Liver (tissue), 3 donors: ENCODE measurements around the gene HECTD1.
"Not testable (repeated sequence)": the region's sequence is repeated elsewhere in the genome, so short reads cannot be mapped to it uniquely, and the experiment has no call there.

ENCODE experiments used
- HNF4A ChIP-seq, 2 donors: conservative IDR thresholded peaks; 2 replicates each; pipeline ENCODE4 v1.6.1; 2016; ENCODE audit warnings: antibody characterized with exemption in 2 of 2, mild to moderate bottlenecking in 2 of 2
- JUND ChIP-seq, 2 donors: IDR thresholded peaks; 2 replicates each; pipeline ENCODE4 v1.6.1; 2016; ENCODE audit warnings: antibody characterized with exemption in 2 of 2
- RXRA ChIP-seq, 2 donors: IDR thresholded peaks; 2 replicates each; pipeline ENCODE4 v1.6.1; 2017 to 2018; ENCODE audit warnings: antibody characterized with exemption in 2 of 2, mild to moderate bottlenecking in 1 of 2
- TF ChIP-seq, protein P1 (sequence below): fragments of 150-350 bp; IDR thresholded peaks from 2 replicates; pipeline ENCODE4 v1.5.1; 2017; ENCODE audit warnings: improper control_type of control experiment, low read depth, low read length; ENCODE audit not compliant: missing input control
- donor health status: healthy.
- donor health status: healthy.

DNA sequence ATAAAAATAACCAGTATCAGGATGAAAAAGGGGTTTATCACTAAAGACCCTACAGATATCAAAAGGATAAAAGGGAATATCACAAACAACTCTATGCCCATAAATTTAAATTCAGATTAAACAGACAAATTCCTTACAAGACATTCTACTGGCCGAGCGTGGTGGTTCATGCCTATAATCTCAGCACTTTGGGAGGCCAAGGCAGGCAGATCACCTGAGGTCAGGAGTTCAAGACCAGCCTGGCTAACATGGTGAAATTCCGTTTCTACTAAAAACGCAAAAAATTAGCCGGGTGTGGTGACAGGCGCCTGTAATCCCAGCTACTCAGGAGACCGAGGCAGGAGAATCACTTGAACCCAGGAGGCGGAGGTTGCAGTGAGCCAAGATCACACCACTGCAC, 15.0 kb downstream of the HECTD1 start:
- TF ChIP-seq, protein P1, sequence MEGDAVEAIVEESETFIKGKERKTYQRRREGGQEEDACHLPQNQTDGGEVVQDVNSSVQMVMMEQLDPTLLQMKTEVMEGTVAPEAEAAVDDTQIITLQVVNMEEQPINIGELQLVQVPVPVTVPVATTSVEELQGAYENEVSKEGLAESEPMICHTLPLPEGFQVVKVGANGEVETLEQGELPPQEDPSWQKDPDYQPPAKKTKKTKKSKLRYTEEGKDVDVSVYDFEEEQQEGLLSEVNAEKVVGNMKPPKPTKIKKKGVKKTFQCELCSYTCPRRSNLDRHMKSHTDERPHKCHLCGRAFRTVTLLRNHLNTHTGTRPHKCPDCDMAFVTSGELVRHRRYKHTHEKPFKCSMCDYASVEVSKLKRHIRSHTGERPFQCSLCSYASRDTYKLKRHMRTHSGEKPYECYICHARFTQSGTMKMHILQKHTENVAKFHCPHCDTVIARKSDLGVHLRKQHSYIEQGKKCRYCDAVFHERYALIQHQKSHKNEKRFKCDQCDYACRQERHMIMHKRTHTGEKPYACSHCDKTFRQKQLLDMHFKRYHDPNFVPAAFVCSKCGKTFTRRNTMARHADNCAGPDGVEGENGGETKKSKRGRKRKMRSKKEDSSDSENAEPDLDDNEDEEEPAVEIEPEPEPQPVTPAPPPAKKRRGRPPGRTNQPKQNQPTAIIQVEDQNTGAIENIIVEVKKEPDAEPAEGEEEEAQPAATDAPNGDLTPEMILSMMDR: not testable (repeated sequence)
- TF ChIP-seq RXRA (IDR thresholded peaks at IDR 0.05); HNF4A (conservative IDR thresholded peaks at IDR 0.05); JUND (IDR thresholded peaks at IDR 0.05): not testable (repeated sequence)
